NCI-H128 (cell line): ENCODE results near the gene SYNJ2.
"Not testable (repeated sequence)": the region's sequence is repeated elsewhere in the genome, so short reads cannot be mapped to it uniquely, and the experiment has no call there.

Experiments
- DNase-seq: peaks from one replicate; lab custom pipeline; 2025; ENCODE audit not compliant: unreplicated experiment; lab: John Stamatoyannopoulos, UW

SYNJ2 gene

GRCh38 chr6:157981395-157982101 lies at the start of gene SYNJ2:
SYNJ2 (plus strand) TSS chr6:157981863; CDS start chr6:157981962, 99 bp downstream.
- peak; percentile 51 for DNase-seq

GRCh38 chr6:157935786-157936185 lies 45.9 kb upstream of the SYNJ2 start:
- DNase-seq: no peak

- no peak for DNase-seq
Observed at GRCh38 chr6:157937318-157937717, 44.3 kb upstream of the SYNJ2 start.

- DNase-seq: no peak
Observed at GRCh38 chr6:157937916-157938315, 43.7 kb upstream of the SYNJ2 start.

GRCh38 chr6:157940375-157941036 lies 41.2 kb upstream of the SYNJ2 start:
- not testable (repeated sequence) for DNase-seq

GRCh38 chr6:157941101-157941863 lies 40.4 kb upstream of the SYNJ2 start:
- no peak for DNase-seq

GRCh38 chr6:157942351-157942750 lies 39.3 kb upstream of the SYNJ2 start:
- no peak for DNase-seq

- no peak for DNase-seq
Observed at GRCh38 chr6:157943249-157943963, 38.3 kb upstream of the SYNJ2 start.

- DNase-seq: no peak
Observed at GRCh38 chr6:157943964-157944283, 37.7 kb upstream of the SYNJ2 start.

- no peak for DNase-seq
Observed at GRCh38 chr6:157944983-157945931, 36.4 kb upstream of the SYNJ2 start.

GRCh38 chr6:157946053-157946617 lies 35.5 kb upstream of the SYNJ2 start:
- DNase-seq: no peak

- DNase-seq: no peak
Observed at GRCh38 chr6:157946865-157947532, 34.7 kb upstream of the SYNJ2 start.

- not testable (repeated sequence) for DNase-seq
Observed at GRCh38 chr6:157950899-157951298, 30.8 kb upstream of the SYNJ2 start.

- DNase-seq: no peak
Observed at GRCh38 chr6:157951828-157952227, 29.8 kb upstream of the SYNJ2 start.

GRCh38 chr6:157952861-157953351 lies 28.8 kb upstream of the SYNJ2 start:
- no peak for DNase-seq

- DNase-seq: no peak
Observed at GRCh38 chr6:157953580-157954091, 28.0 kb upstream of the SYNJ2 start.

- no peak for DNase-seq
Observed at GRCh38 chr6:157954150-157955117, 27.2 kb upstream of the SYNJ2 start.

- no peak for DNase-seq
Observed at GRCh38 chr6:157955675-157956074, 26.0 kb upstream of the SYNJ2 start.
